ENCODE results near the gene FAM53B.

Gene FAM53B

GRCh38 chr10:124725791-124726190 is 18.4 kb downstream of the FAM53B start:
- no peak for DNase-seq

GRCh38 chr10:124725171-124725631 is 19.0 kb downstream of the FAM53B start:
- no peak for DNase-seq

DNA sequence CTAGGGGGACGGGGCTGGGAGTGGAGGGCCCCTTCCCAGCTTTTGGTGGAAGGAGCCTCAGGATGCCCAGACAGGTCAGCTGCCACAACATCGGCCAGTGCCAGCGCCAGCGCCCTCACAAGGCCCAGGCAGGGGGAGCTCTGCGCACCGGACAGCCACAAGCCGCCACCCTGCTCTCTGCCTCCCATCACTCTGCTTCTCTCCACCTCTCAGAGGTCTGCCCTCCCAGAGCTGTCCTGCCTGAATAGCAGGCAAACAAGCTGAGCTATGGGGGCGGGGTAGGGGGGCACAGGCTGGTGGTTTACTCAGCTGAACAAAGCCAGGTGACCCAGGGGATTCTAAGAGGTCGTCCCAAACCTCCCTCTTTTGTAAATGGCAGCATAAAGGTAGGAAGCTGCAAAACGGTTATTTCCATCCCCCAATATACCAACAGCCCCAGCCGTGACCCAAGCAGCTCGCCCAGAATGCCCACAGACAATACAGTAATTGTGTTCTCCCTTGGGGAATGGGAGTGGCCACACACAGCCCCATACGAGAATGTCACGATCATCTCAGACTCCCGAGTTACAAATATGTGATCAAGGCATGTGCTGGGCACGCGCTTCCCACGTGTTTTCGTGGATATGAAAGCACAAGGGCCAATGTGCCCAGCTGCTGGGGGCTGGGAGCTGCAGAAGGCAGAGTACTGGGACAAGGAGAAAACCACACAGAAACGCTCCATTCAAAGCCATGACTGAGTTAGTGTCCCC is 19.7 kb downstream of the FAM53B start:
- DNase-seq, result no peak

DNA sequence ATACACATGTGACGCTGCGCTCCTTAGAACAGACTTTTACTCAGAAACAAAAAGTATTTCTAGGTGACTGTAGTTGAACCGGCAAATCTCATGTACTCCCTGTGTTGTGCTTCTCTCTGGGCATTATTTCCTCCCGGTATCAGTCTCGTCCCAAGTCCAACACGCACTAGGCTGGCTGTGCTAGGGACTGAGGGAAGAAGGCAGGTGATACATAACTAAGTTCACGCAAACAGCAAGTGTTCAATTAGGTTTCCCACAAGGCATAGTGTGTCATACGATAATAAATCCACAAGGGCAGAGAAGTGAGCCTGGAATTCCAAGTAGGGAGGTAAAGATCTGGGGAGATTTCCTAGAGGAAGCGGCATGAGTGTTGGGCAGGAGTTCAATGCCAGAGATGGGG is 20.4 kb downstream of the FAM53B start:
- no peak for DNase-seq

DNA sequence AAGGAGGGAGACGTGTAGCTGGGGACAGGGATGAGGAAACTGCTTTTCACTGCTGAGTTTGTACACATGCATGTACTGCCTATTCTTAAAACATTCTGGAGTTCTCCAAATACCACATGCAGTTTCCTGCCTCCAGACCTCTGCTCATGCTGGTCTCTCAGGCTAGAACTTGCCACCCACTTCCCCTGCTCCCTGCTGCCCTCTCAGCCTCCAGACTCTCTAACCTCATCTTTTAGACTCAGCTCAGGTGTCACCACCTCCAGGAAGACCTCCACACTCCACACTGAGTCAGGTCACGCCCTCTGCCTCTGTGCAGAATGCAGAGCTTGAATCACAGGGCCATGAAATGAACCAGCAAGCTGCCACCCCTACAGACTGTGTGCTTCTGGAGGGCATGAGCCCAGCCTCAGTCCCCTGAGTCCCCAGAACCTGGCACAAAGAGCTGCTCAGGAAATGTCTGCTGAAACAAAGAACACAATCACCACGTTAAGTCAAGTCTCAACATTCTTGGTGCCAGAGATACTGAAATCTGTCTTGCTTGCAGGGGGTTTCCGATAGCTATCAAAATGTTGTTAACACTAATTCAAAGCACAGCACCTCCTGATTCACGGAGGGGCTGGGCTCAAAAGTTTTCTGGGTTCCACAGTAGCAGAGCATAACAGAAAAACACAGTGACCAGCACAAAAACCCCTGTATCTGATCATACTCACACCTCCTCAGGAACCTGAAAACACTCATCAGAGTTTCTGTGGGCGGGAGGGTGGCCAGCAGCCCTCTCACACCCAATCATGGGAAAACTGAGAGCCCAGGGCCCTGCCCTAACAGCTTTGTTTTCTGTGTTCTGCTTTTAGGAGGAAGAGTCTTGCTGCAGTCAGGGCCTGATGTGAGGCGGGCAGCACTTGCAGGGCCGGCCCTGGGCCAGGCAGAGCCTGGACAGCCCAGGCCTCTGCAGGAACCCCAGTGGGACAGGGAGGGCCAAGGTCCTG is 21.1 kb downstream of the FAM53B start:
- no peak for DNase-seq

DNA sequence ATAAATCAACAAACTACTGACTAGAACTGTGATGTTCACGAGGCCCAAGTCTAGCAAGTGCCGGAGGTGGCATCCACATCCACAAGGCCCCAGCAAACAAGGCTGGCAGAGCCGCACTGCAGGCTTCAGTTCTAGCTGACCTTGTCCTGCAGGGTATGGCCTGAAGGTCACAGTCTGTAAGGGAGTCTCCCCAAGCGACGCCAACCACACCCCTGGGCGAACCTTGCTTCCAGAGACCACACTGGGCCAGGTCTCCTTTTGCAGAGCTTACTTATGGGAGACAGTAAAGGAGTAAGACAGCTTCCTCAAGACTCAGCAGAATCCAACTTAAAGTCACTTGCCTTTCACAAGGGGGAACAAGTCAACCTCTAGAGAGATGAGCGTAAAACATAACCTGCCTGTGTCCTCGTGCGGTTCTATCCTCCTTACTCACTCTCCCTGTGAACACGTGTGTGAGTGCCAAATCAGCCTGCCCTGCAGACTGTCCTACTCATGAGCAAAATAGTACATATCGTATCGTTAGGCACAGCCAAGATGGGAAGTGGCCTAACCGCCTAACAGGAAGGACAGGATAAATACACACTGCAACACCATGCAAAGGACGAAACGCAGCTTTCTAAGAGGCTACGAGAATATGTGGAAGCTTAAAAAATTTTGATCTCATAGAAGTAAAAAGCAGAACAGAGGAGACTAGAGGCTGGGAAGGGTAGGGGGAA is 22.7 kb downstream of the FAM53B start:
- DNase-seq, result no peak

DNA sequence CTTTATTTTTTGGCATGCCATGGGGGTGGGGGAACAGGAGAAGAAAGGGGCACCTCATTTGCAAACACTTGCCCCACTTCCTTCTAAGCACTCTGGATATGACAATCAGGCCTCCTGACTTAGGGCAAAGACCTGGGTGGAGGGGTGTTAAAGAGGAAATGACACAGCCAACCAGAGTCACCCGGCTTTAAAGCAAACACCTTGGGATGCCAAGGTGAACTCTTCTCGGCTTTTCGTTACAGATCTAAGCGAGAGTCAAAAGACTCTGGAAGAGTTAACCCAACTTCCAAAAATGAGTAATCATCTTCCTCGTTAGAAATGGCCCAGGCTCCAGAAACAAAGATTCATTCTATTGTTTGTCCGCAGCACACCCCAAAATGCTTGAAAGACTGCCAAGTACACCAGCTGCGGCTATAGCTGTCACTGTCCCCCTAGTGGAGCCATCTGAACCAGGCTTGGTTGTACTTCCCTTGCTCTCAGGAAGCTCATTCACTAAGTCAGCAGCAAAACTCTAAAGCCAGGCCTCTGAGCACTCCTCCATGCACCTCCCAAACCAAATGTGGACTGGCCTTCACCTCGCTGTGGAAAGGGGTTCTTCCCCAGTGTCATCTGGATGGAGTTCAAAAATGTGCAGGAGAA is 24.8 kb downstream of the FAM53B start:
- DNase-seq, result no peak

GRCh38 chr10:124717911-124718741 is 26.1 kb downstream of the FAM53B start:
- DNase-seq, result no peak

DNA sequence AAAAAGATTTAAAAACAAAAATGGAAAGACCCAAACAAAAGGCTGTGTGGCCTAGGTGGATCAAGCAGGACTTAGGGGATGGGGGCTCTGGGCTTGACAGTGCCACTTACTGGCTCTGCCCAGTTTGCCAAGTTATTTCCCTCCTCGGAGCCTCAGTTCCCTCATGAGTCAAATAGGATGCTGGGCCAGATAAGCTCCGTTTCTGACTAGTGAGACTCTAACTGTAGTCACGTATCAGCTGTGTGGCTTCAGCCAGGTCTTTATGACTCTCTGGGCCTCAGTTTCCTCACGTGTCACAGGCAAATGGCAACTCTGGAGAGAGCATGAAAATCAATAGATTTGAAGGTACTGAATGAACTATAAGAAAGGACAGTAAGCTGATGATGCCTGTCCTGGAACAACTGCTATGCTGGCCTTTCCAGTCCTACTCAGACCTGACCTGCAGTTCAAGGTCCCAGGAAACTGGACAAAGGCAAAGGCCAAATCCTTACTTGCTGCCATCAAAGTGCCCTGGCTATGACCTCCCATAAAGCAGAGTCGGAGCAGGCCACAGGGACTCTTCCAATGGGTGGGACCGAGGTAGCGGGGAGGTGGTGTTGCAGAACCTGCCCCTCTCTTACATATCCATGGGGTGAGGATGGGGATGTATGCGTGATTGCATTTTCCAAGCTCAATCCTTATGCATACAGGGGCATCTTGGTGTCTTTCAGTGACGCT is 27.0 kb downstream of the FAM53B start:
- no peak for DNase-seq

- no peak for DNase-seq
Observed at GRCh38 chr10:124716369-124716768, 27.8 kb downstream of the FAM53B start.

GRCh38 chr10:124715439-124715838 is 28.7 kb downstream of the FAM53B start:
- no peak for DNase-seq

DNA sequence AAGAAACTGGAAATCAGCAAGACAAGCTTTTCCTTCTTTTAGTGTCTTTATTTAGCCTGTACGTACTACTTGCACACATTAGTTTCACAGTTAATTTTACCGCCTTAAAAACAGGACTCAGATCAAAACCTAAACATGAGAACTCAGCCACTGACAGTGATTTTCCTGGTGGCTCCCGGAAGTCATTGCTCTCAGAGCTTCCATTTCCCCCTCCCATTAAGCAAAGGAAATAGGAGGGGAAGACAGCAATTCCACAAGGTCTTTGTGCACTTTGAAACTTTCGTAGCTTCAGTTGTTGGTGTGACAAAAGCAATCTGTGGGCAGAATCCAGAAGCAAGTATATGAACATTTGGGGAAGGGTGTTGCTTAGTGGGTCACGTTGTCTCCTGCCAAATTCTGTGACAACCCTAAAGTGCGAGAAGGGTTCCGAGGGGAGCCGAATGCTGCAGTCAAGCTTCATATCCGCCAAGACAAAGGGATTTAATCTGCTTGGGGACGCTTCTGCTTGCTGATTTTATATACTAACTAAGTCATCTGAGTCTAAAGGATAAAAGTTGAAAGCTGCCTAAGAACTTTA is 30.4 kb downstream of the FAM53B start:
- DNase-seq, result no peak

GRCh38 chr10:124712704-124713407 is 31.3 kb downstream of the FAM53B start:
- no peak for DNase-seq

- DNase-seq, result no peak
Observed at GRCh38 chr10:124711145-124711544, 33.0 kb downstream of the FAM53B start.

- no peak for DNase-seq
Observed at GRCh38 chr10:124710266-124710881, 33.8 kb downstream of the FAM53B start.

- DNase-seq, result no peak
Observed at GRCh38 chr10:124709861-124710260, 34.3 kb downstream of the FAM53B start.

DNA sequence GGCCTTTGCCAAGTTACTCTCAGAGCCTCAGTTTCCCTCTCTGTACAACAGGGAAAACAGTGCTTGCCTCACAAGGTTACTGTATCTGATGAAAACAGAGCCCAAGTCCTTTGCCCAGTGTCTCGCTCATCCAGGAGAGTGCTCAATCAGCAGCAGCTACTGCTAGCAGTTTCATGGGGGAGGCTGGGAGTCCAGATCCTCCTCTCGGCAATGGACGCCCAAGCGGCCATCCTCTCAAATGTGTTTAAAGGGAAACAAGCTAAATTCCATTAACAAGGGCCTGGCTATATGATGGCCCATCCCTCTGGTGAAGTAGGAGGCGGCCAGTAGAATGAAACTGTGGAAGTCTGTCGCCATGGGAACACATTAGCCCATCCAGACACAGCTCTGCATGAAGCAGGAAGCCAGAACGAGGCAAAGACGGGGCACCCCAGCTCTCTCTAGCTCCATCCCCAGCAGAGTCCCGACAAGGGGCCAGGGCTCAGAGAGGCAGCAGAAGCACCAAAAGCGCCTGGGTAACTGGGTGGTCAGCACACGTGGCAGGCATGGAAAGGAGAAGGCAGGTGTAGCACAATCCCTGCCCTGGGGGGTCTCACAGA is 35.2 kb downstream of the FAM53B start:
- DNase-seq, result no peak

DNA sequence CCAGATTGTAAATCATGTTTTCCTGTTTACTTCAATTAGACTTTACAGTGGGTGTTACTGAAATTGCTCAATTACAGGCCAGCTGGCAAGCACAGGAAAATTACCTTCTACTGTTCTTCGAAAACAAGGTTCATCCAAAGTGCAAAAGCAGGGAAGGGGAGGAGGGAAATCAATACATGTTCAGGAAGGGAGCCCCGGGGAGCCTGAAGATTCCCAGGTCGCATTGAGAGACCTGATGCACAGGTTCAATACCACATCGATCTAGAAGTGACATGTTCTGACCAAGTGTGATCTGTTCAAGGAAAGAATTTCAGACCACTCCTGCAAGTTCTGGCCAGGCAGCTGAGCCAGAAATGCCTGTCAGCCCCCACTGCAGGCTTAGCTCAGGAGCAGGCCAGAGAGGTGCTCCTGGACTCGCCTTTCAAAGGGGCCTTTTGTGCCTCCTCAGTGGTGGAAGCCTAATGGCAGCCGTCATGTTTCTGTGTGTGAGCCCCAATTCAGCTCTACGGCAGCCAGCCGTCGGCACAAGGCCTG is 35.9 kb downstream of the FAM53B start:
- no peak for DNase-seq

- no peak for DNase-seq
Observed at GRCh38 chr10:124707551-124707950, 36.6 kb downstream of the FAM53B start.

Measured in NCI-H1048 (cell line).